Sciatic nerve (tissue), 2 donors: ENCODE data around the gene CDH22. TPM values are rescaled to one million over a fixed set of nuclear protein-coding genes. Genes with fewer than 3 reads are reported as not detected.

Source experiments
- ATAC-seq: fragments of 200-7000 bp; cut with Tn5 transposase; one replicate; pipeline ENCODE4 v1.9.1; 2020; ENCODE audit warnings: mild to moderate bottlenecking, moderate library complexity
- DNase-seq: peaks from one replicate; pipeline ENCODE4 v3.0.0-alpha.2; 2020; ENCODE audit warnings: low spot score
- intact Hi-C: fragments of 100-400 bp; cut with DNase I; formaldehyde crosslinking; loops from one replicate; pipeline ENCODE4 v1.14.2; 2022
- total RNA-seq: library from RNA; stranded (reverse); fragmentation: NEBNext Ultra II Directional; extraction: Animal tissue kit (Norgen Biotek cat#: 25700); gene quantifications from one replicate; pipeline ENCODE4 v1.2.1, GENCODE V29; 2021
- donor health status: DM: no; HTN: no; CAD: no.
- donor health status: DM: no; HTN: no; CAD: no.

CDH22 gene
- total RNA-seq, 1 donor from 2014 or later: 0.40 TPM

DNA sequence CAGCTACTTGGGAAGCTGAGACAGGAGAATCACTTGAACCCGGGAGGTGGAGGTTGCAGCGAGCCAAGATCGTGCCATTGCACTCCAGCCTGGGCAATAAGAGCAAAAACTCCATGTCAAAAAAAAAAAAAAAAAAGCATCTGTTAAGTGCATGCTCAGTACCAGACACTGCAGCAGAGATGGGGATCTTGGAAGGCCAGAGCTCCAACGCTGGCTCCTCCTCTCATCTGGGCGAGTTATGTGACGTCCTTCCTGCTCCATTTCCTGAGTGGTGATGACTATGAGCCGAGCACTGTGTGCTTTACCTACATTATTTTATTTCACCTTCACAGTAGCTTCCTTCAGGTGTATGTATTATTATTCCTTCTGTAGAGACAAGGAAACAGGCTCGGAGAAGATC is 38.5 kb upstream of the CDH22 start:
- intact Hi-C loops: no loop called here
- no peak for DNase-seq
- ATAC-seq: no peak

DNA sequence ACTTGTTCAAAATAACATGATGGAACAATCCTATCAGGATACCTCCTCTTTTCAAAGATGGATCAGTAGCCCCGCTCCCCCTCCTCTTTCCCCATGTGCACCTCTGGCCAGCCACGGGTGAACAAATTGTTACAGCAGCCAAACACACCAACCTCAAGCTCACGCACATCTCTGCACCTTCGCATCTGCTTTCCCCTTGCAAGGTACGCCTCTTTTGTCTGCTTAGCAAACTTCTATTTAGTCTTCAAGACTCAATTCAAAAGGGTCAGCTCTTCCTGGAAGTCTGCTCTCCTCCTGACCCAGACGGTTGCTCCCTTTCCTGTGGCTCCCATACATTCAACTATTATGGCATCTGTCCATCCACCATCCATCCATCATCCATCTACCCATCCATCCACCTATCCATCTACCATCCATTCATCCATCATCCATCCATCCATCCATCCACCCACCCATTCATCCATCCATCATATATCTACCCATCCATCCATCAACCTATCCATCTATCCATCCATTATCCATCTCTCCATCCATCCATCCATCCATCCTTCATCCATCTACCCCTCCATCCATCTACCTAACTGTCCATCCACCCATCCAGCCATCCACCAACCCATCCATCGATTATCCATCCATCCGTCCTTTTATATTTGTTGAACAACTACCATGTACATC is 36.3 kb upstream of the CDH22 start:
- DNase-seq (no peak), ATAC-seq (no peak)
- intact Hi-C loops: no loop called here

- intact Hi-C loops: no loop called here
- ATAC-seq: no peak
Measured at GRCh38 chr20:46343975-46344357, 35.7 kb upstream of the CDH22 start.

DNA sequence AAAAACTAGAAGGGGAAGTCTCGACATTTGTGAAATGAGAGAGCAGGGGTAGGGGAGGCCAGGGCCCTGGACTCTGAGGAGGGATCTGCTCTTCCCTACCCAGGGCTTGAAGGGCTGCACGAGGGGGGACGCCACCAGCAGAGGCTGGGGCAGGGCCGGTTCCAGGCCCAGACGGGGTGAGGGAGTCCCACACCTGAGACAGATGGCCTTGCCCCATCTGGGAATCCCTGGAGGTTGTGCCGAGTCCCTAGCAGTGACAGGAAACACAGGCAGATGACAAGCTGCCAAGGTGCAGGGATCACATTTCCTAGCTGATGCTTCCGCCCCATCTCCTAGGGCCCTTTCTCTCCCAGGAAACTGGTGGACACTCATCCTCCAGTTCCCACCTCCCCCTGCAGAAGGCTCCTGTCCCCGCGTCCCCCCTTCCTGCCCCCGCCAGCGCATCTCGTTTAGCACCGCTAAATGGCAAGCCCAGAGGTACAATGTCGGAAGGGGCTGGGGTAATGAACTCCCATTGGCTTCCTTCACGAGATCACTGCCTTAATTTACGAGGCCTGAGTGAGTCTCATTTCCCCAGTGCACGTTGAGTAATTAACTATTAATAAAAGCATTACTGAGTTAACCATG is 35.2 kb upstream of the CDH22 start:
- ATAC-seq (peak; percentile 47), DNase-seq (no peak)
- intact Hi-C loops: no loop called here

More at GRCh38 chr20:46343975-46344357, 35.7 kb upstream of the CDH22 start:
- no peak for DNase-seq

DNA sequence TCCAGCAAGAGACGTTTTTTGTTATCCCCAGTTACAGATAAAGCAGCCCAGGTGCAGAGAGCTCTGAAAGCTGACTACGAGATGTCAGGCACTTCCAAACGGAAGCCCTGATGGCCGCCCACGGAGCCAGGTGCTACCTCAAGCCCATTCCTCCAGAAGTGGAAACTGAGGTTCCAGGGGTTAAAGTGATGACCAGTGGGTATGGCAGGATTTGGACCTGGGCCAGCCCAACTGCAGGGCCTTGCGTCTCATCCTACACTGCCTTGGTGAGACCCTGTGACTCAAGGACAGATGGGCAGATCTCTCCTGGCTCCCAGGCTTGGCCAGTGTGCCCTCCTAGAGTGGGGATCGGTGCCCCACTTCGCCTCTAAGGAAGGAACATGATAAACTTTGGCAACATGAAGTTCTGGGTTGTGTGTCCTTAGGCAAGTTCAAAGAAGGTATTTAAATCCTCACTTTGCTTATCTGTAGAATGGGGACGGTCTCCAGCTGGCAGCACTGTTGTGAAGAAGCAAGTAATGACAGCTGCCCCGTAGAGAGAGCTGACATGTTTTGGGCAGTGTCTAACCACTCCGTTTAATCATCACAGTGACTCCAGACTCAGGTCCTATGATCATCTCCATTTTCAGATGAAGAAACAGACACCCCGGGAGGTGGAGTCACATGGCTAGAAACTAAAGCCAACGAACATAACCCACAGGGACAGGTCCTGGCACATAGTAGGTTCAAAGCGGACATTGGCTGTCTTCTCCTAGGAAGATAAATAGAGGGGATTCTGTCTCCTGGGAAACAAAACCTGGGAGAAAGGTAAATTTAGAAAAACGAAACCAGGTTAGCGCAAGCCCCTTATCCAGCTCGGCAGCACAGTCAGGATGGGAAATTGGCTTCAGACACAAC is 34.4 kb upstream of the CDH22 start:
- intact Hi-C loops: no loop called here
- ATAC-seq (peak; percentile 59), DNase-seq (no peak)

DNA sequence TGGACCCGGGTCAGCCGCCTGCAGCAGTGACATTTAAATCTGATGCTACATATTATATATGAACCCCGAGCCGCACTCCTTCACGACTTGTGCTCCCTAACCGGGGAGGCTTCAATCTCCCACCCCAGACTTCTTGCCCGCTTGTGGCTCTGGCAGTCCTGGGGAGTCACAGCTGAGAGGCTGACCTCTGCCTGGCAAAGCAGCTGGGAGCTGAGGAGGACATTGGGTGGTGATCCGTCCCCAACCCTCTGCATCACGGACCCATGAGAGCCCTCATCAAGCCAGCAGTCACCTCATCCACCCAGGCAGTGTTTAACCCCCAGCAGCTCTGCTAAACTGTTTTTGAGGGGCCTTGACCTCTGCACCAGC is 33.7 kb upstream of the CDH22 start:
- intact Hi-C loops: no loop called here
- DNase-seq (no peak), ATAC-seq (peak; percentile 7)

GRCh38 chr20:46341074-46342009 is 33.0 kb upstream of the CDH22 start:
- intact Hi-C loops: no loop called here
- DNase-seq: no peak
- ATAC-seq: peak; percentile 53

DNA sequence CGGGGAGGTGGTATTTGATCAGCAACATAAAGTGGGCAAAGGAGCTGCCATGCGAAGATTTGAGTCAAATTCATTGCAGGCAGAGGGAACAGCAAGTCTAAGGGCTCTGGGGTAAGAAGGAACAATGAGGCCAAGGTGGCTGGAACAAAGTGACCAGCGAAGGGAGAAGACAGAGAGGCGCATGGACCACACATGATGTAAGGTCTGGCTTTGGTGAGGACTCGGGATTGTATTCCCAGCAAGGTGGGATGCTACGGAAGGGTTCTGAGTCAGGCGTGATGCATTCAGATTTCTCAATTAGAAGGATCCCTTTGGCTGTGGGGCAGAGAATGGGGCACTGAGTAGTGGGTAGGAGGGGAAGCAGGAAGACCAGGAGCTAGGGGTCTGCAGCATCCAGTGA is 30.7 kb upstream of the CDH22 start:
- DNase-seq: no peak
- intact Hi-C loops: no loop called here
- no peak for ATAC-seq

DNA sequence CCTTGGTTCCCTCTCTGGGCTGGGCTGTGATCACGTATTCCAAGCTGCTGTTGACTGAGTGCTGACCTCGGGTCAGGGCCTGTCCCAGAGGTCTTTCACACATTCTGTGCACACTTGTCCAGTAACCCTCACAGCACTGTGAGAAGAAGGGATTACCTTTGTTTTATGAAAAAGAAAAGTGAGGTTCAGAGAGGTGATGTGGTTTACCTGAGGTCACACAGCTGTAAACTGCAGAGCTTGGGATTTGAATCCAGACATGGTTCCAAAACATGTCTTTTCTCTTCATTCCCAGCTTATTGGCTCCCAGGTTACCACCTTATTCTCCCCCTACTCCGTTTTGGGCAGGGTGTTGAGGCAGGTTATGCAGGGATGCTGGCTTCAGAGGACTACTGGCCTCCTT is 28.4 kb upstream of the CDH22 start:
- ATAC-seq (no peak), DNase-seq (no peak)
- intact Hi-C loops: no loop called here

GRCh38 chr20:46334303-46334904 is 26.1 kb upstream of the CDH22 start:
- intact Hi-C loops: no loop called here
- DNase-seq (no peak), ATAC-seq (no peak)

DNA sequence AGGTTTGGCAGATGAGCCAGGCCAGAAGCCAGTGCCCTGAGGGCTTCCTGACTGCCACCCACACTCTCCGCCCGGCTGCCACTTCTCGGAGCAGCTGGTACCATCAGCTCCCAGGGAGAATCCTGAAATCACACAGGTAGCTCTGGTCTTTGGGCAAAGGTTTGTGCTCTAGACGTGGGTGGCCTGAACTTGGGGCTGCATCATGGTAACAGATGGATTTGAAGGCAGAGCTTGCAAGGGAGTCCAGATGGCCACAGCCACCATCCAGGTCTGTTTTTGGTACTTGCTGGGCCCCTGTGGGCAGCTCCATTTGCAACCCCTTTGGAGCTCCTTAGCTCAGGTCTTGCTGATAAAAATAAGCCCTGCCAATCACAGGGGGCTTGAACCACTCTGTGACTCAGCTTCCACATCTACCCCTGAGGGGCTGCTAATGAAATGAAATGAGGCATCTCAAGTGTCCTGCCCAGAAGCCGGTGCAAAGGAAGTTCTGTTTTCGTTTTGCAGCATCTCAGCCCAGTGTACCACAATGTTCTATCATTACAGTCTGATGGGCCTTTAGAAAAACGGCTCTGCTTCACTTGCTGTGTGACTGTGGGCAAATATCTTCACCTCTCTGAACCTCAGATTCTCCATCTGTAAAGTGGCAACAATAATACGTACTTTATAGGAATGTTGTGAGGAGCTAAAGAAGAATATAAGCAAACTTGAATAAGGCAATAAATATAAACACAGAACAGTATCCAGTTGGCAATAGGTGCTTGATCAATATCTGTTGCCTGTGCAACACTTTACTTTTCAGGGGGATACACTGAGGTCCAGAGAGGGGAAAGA is 25.1 kb upstream of the CDH22 start:
- DNase-seq (no peak), ATAC-seq (no peak)
- intact Hi-C loops: no loop called here

- no peak for ATAC-seq
- no peak for DNase-seq
- intact Hi-C loops: no loop called here
Measured at GRCh38 chr20:46332373-46333160, 24.3 kb upstream of the CDH22 start.

- no peak for DNase-seq
- peak; percentile 48 for ATAC-seq
- intact Hi-C loops: no loop called here
Measured at GRCh38 chr20:46331611-46332361, 23.5 kb upstream of the CDH22 start.

- ATAC-seq (no peak), DNase-seq (no peak)
- intact Hi-C loops: no loop called here
Measured at GRCh38 chr20:46330831-46331371, 22.6 kb upstream of the CDH22 start.

- peak; percentile 13 for ATAC-seq
- DNase-seq: no peak
- intact Hi-C loops: no loop called here
Measured at GRCh38 chr20:46330072-46330763, 21.9 kb upstream of the CDH22 start.
